Cardiac muscle cell (in vitro differentiated cells and primary cell): ENCODE data around the gene CERS1. TPM values are rescaled to one million over a fixed set of nuclear protein-coding genes. Genes with fewer than 3 reads are reported as not detected.

ENCODE experiments used
- DNase-seq, 2 donors: peaks; one replicate each; pipeline versions ENCODE4 v3.0.0 to v3.0.0-alpha.2; 2010 to 2017; ENCODE audit warnings: low read depth in 1 of 2, low spot score in 1 of 2
- H3K27ac ChIP-seq: fragments of 200-600 bp; sonication (generic); 2 replicates; pipeline ENCODE4 v1.5.1; 2016
- H3K27me3 ChIP-seq: fragments of 200-600 bp; sonication (generic); 2 replicates; pipeline ENCODE4 v1.6.0; 2016; ENCODE audit warnings: control low read depth
- H3K36me3 ChIP-seq: fragments of 200-600 bp; sonication (generic); 2 replicates; pipeline ENCODE4 v1.5.1; 2016; ENCODE audit warnings: control low read depth
- H3K4me1 ChIP-seq: fragments of 200-600 bp; sonication (generic); 2 replicates; pipeline ENCODE4 v1.8.1; 2017; ENCODE audit warnings: low read depth, mild to moderate bottlenecking, mixed run types
- H3K4me3 ChIP-seq: fragments of 200-600 bp; sonication (generic); 2 replicates; pipeline ENCODE4 v1.5.1; 2016; ENCODE audit warnings: mild to moderate bottlenecking
- H3K9me3 ChIP-seq: fragments of 200-600 bp; sonication (generic); 2 replicates; pipeline ENCODE4 v1.5.1; 2017; ENCODE audit warnings: low read depth, mild to moderate bottlenecking, control low read depth
- CTCF ChIP-seq: IDR thresholded peaks from 2 replicates; pipeline ENCODE4 v1.5.1; 2012; ENCODE audit warnings: low read depth, mild to moderate bottlenecking, low read length
- polyA plus RNA-seq: library from polyadenylated mRNA; unstranded; fragments of >200 nt; fragmentation: Nextera tagmentation; extraction: Ambion mirVana; gene quantifications from 2 replicates; pipeline ENCODE4 v1.2.1, GENCODE V29; 2016
- total RNA-seq: library from RNA; depleted of rRNA; stranded (reverse); fragments of >200 nt; gene quantifications from 2 replicates; pipeline ENCODE4 v1.2.3, GENCODE V29; 2016

Gene CERS1
- total and polyA plus RNA-seq, 2 experiments from 2014 or later = 15.2 to 29.3 TPM

DNA sequence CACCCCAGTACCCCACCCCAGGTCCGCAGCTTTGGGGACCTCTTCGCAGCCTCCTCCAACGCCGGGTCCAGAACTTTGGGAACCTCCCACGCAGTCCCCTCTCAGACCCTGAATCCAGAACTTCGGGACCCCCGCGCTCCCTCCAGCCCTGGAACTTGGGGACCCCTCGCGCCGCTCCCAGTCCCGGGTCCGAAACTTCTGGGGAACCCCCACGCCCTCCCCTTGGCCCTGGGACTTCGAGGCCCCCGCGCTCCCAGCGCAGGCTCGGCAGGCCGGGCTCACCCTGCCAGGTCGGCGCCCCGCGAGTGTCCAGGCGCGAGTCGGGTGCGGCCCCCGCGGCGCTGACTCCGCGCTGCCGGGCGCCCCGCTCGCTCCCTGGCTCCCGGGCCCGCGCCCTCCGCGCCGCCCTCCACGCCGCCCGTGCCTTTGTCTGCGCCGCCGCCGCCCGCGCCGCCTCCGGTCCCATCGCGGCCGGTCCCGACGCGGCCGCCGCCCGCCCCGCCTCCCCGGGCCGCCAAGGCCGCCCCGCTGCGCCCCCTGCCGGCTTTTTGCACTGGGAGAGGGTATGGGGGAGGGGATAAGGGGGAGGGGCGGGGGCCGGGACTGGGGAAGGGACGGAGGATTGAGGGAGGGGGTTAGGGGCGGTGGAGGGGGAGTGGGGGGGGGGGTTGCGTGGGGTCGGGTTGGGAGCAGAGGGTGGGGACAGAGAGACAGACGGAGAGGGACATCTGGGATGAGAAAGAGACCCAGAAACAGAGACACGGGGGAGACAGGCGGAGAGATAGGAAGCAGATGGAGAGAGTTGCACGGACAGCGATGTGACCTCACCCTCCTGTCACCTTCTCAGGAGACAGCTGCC, 45.0 kb upstream of the CERS1 start, which contains the start of gene HOMER3:
TSS of gene HOMER3 (minus strand) at position 449 of the 859 bp plus-strand sequence. CDS start 2,235 bp downstream, outside the sequence.
- Histone ChIP-seq H3K4me1 (no peaks in the 10 kb centered on the region), H3K4me3 (peak within 1 kb of the TSS; percentile 75), H3K36me3 (no peaks in the 10 kb centered on the region), H3K27ac (no peak within 1 kb of the TSS), H3K27me3 (no peaks in the 10 kb centered on the region), H3K9me3 (no peaks in the 10 kb centered on the region)
- peak; percentile 72 to 90 for DNase-seq
- peak; percentile 21 for TF ChIP-seq CTCF

GRCh38 chr19:18939922-18940768, 44.2 kb upstream of the CERS1 start:
- no peaks in the 10 kb centered on the region for H3K9me3 ChIP-seq
- TF ChIP-seq CTCF = peak; percentile 3
- peak; percentile 47 to 55 for DNase-seq
- no peak overlapping the region for H3K27ac ChIP-seq
- peak overlapping the region; percentile 75 for H3K4me3 ChIP-seq
- H3K4me1 ChIP-seq = no peaks in the 10 kb centered on the region
- H3K27me3 ChIP-seq = no peaks in the 10 kb centered on the region
- no peaks in the 10 kb centered on the region for H3K36me3 ChIP-seq

- Histone ChIP-seq H3K4me3 (no peak overlapping the region), H3K36me3 (peaks cover 2% of the 10 kb centered on the region), H3K4me1 (no peaks in the 10 kb centered on the region), H3K9me3 (no peaks in the 10 kb centered on the region), H3K27ac (no peak overlapping the region), H3K27me3 (no peaks in the 10 kb centered on the region)
- no peak for DNase-seq
- TF ChIP-seq CTCF = no peak
Measured at GRCh38 chr19:18939163-18939562, 43.2 kb upstream of the CERS1 start.

GRCh38 chr19:18933297-18933696, 37.3 kb upstream of the CERS1 start:
- Histone ChIP-seq H3K9me3 (no peaks in the 10 kb centered on the region), H3K4me3 (no peak overlapping the region), H3K27me3 (no peaks in the 10 kb centered on the region), H3K4me1 (no peaks in the 10 kb centered on the region), H3K27ac (no peak overlapping the region), H3K36me3 (peaks cover 5% of the 10 kb centered on the region)
- no peak for DNase-seq
- no peak for TF ChIP-seq CTCF

DNA sequence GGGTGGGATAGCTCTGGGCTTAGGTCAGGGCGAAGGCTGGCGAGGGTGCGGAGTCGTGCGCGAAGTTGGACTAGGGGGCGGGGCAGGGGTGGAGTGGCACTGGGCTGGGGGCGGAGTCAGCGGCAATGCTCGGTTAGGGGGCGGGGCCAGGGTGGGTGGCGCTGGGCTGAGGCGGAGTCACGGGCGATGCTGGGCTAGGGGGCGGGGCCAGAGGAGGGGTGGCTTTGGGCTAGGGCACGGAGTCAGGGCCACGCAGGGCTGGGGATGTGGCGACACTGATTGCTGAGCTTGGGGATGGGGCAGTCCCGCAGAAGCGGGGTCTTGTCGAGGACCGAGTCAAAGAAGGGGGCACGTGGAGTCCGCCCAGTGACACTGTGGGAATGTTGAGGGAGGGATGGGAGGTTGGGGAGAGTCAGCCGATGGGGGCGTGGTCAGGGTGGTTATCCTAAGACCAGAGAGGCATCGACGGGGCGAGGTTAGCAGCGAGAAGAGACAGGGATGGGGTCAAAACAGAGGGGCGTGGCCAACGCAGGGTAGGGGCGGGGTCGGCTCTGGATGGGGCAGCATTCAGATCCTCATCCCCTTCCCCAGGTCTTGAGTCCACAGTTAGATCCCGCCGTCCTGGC, 36.4 kb upstream of the CERS1 start:
- Histone ChIP-seq H3K4me3 (peak overlapping the region; percentile 2), H3K27me3 (no peaks in the 10 kb centered on the region), H3K27ac (no peak overlapping the region), H3K36me3 (peaks cover 9% of the 10 kb centered on the region), H3K9me3 (no peaks in the 10 kb centered on the region), H3K4me1 (no peaks in the 10 kb centered on the region)
- no peak for TF ChIP-seq CTCF
- DNase-seq = peak; percentile 51 to 88
